Hepatocyte (in vitro differentiated cells): ENCODE data around the gene FBXO38.

Experiments used
- CTCF ChIP-seq: fragments of 200-600 bp; sonication (generic); IDR thresholded peaks from 2 replicates; pipeline ENCODE4 v1.5.1; 2016; ENCODE audit warnings: antibody characterized with exemption, mild to moderate bottlenecking; ENCODE audit not compliant: poor library complexity
- EZH2 ChIP-seq: fragments of 200-600 bp; sonication (generic); IDR thresholded peaks from 2 replicates; pipeline ENCODE4 v1.6.1; 2016; ENCODE audit warnings: antibody characterized with exemption, mild to moderate bottlenecking, borderline replicate concordance

DNA sequence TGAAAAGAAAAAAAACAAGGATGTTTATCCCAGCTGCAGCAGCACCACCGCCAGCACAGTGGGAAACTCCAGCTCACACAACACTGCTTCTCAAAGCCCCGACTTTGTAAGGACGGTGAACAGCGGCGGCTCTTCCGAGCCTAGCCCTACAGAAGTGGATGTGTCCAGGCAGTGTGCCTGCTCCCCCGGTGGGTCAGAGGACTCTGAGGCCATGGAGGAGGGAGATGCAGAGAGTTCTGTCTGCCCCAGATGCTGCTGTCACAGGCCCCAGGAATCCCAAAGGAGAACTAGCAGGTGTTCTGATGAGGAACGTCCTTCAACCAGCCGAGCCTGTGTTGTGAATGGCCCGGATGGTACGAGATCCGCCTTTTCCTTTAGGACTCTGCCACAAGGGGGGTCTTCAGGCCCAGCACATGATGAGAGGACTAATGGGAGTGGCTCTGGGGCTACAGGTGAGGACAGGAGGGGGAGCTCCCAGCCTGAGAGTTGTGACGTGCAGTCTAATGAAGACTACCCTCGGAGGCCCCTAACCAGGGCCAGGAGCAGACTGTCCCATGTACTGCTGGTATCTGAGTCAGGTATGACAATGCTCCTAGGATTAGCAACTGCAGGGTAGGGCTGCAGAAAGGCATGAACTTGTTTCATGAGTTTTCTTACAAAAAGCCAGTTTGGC, 43.7 kb downstream of the FBXO38 start:
- TF ChIP-seq EZH2 (no peak), CTCF (no peak)
